K562 (cell line): ENCODE measurements around the gene POU3F1.

Experiments used
- CTCF ChIP-seq, 3 experiments: IDR thresholded peaks in 2 of 3; conservative IDR thresholded peaks in 1 of 3; 2 replicates each; pipeline ENCODE4 v1.5.1; 2011 to 2012; ENCODE audit warnings: low read length in 3 of 3, mild to moderate bottlenecking in 3 of 3, control low read depth in 2 of 3, improper control_type of control experiment in 1 of 3, inconsistent platforms in 1 of 3, low read depth in 1 of 3, mixed read lengths in 1 of 3, moderate library complexity in 1 of 3; ENCODE audit not compliant: insufficient read depth in 2 of 3
- EP300 ChIP-seq: IDR thresholded peaks from 2 replicates; pipeline ENCODE4 v1.6.1; 2012; ENCODE audit warnings: low read length, improper control_type of control experiment
- EWSR1 ChIP-seq: fragments of 450-650 bp; IDR thresholded peaks from 2 replicates; pipeline ENCODE4 v1.6.1; 2018; ENCODE audit warnings: borderline replicate concordance, mild to moderate bottlenecking, low read depth, moderate library complexity; ENCODE audit not compliant: partially characterized antibody
- EZH2 ChIP-seq: IDR thresholded peaks from 2 replicates; pipeline ENCODE4 v1.6.1; 2012; ENCODE audit warnings: low read depth, mild to moderate bottlenecking, inconsistent platforms, low read length, borderline replicate concordance
- GTF2F1 ChIP-seq: IDR thresholded peaks from 2 replicates; pipeline ENCODE4 v1.6.1; 2011; ENCODE audit warnings: low read depth, low read length, improper control_type of control experiment
- MEF2A ChIP-seq: IDR thresholded peaks from 2 replicates; pipeline ENCODE4 v1.6.1; 2011; ENCODE audit warnings: low read depth, mild to moderate bottlenecking, low read length, moderate library complexity; ENCODE audit not compliant: control insufficient read depth
- PTBP1 ChIP-seq: fragments of 200-400 bp; formaldehyde crosslinking; IDR thresholded peaks from 2 replicates; pipeline ENCODE4 v1.6.1; 2017; ENCODE audit warnings: low read depth, low read length
- SETDB1 ChIP-seq: IDR thresholded peaks from one replicate; pipeline ENCODE4 v1.6.1; 2012; ENCODE audit warnings: low read length, control low read depth, inconsistent platforms
- SMC3 ChIP-seq: conservative IDR thresholded peaks from 2 replicates; pipeline ENCODE4 v1.6.1; 2011; ENCODE audit warnings: low read depth, low read length, improper control_type of control experiment; ENCODE audit not compliant: insufficient read depth
- TEAD4 ChIP-seq, 2 experiments: sonication (generic) in 1 of 2; formaldehyde crosslinking in 1 of 2; IDR thresholded peaks; 2 replicates each; pipeline versions ENCODE4 v1.6.1 to v1.8.0; 2012 to 2022; ENCODE audit warnings: borderline replicate concordance in 1 of 2, inconsistent platforms in 1 of 2, low read length in 1 of 2, mild to moderate bottlenecking in 1 of 2, missing genetic modification reagents in 1 of 2
- ZNF696 ChIP-seq: fragments of 250-450 bp; sonication (Bioruptor Pico); conservative IDR thresholded peaks from 2 replicates; pipeline ENCODE4 v1.4.0; 2020; ENCODE audit warnings: mild to moderate bottlenecking, moderate library complexity
- ZNF76 ChIP-seq: fragments of 250-450 bp; sonication (Bioruptor Pico); IDR thresholded peaks from 2 replicates; pipeline ENCODE4 v1.4.0; 2020; ENCODE audit warnings: mild to moderate bottlenecking, moderate library complexity, borderline replicate concordance
- TF ChIP-seq, protein P1 (sequence below): fragments of 250-450 bp; sonication (Bioruptor Pico); IDR thresholded peaks from 2 replicates; pipeline ENCODE4 v1.4.0; 2020; ENCODE audit warnings: mild to moderate bottlenecking, moderate library complexity, borderline replicate concordance

DNA sequence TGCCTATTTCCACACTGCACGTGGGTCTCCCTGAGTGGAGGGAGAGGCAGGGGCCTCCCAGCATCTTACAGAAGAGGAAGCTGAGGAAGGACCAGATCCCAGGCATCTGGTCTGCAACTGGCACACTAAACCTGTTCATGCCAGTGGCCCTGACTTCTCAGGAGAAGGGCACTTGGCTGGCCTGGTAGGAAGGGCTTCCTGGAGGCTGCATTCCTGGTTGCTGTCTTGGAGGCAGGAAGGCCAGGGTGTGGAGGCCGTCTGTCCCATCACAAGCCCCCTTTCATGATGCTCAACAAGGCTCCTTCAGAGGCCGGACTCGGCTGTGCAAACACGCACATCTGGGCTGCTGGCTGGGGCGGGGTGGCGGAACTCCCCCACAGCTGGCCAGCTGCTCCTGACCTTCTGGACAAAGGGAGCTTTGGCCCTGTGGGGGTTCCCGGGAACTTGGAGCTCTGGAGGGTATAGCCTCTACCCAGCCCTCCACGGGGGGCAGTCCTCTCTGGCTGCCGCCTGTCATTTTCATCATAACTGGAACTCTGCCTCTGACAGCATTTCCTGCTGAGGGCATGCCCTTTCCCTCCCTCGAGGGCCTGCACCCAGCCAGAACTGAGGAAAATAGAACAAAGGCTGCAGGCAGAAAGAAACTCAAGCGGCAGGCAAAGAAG is 39.2 kb upstream of the POU3F1 start:
- TF ChIP-seq MEF2A (no peak), EWSR1 (no peak), CTCF (IDR thresholded peaks at IDR 0.05 in 2 of 3, conservative IDR thresholded peaks at IDR 0.05 in 1 of 3; ENCODE audit: insufficient read depth in 2 of 3, low read depth in 1 of 3, low read length in 3 of 3) (no peak), TEAD4 (IDR thresholded peaks at IDR 0.05; ENCODE audit: low read length) (no peak), TEAD4 (CRISPR knock-in tag; IDR thresholded peaks at IDR 0.05; ENCODE audit: borderline replicate concordance) (no peak), GTF2F1 (no peak), ZNF696 (CRISPR knock-in tag) (no peak), ZNF76 (no peak), SMC3 (no peak), EZH2 (no peak), EP300 (no peak), SETDB1 (no peak), PTBP1 (no peak)
- TF ChIP-seq, protein P1, sequence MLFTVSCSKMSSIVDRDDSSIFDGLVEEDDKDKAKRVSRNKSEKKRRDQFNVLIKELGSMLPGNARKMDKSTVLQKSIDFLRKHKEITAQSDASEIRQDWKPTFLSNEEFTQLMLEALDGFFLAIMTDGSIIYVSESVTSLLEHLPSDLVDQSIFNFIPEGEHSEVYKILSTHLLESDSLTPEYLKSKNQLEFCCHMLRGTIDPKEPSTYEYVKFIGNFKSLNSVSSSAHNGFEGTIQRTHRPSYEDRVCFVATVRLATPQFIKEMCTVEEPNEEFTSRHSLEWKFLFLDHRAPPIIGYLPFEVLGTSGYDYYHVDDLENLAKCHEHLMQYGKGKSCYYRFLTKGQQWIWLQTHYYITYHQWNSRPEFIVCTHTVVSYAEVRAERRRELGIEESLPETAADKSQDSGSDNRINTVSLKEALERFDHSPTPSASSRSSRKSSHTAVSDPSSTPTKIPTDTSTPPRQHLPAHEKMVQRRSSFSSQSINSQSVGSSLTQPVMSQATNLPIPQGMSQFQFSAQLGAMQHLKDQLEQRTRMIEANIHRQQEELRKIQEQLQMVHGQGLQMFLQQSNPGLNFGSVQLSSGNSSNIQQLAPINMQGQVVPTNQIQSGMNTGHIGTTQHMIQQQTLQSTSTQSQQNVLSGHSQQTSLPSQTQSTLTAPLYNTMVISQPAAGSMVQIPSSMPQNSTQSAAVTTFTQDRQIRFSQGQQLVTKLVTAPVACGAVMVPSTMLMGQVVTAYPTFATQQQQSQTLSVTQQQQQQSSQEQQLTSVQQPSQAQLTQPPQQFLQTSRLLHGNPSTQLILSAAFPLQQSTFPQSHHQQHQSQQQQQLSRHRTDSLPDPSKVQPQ (CRISPR knock-in tag) = no peak
